ENCODE results near the gene PCDHGA12.

- no peak for TF ChIP-seq CTCF (conservative IDR thresholded peaks at IDR 0.05; ENCODE audit: low read depth, low read length)
- TF ChIP-seq EZH2 (IDR thresholded peaks at IDR 0.05; ENCODE audit: low read length, unreplicated experiment) = no peak
- TF ChIP-seq EZH2phosphoT487 (IDR thresholded peaks at IDR 0.05; ENCODE audit: borderline replicate concordance, low read length) = no peak
These were observed 30.6 kb upstream of the PCDHGA12 start for GRCh38 chr5:141399555-141400258.

Data from PC-3 (cell line).